ENCODE results near the gene CDC14B. TPM values are rescaled to one million over a fixed set of nuclear protein-coding genes. Genes with fewer than 3 reads are reported as not detected.

CDC14B gene
- total RNA-seq (2014; rRNA removed; shearing (Covaris generic)): 16.0 and 17.2 TPM in 2 replicates
- 9.1 and 10.8 TPM in 2 replicates for polyA plus RNA-seq (2014; cell fraction: nucleus; rRNA removed)

DNA sequence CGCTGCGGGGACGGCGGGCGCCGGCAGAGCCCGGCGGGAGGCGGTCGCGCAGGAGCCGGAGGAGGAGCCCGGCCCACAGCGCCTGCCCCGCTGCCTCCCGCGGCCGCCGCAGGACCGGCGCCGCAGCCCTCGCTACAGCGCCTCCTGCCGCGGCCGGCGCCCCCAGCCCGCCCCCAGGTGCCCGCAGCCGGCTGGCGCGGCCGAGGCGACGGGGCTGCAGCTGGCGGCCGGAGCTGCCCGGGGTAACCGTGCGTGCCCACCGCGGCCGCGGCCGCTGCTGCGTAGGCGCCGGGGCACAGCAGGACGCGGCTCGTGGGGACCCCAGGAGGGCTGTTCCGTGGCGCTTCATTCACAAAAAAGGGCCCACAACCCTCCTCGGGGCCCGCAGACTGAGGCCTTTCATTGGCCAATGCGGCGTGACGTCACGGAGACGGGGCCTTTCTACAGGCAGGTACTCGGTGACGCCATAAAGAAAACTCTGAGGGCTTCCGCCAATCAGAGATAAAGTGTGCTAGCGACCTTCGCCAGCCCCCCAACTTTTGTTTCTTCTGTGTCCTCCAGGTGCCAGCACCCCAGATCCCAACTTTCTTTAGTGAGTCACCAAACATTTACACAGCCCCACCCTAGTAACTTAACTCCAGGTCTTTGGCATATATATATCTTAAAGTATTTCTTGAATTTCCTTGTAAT is at the start of gene CDC14B:
TSS of gene CDC14B (minus strand) at position 353 of the 690 bp plus-strand sequence. CDS start 465 bp downstream, outside the sequence.
- peak; percentile 91 for DNase-seq (ENCODE audit: extremely low read depth, low read depth)

DNA sequence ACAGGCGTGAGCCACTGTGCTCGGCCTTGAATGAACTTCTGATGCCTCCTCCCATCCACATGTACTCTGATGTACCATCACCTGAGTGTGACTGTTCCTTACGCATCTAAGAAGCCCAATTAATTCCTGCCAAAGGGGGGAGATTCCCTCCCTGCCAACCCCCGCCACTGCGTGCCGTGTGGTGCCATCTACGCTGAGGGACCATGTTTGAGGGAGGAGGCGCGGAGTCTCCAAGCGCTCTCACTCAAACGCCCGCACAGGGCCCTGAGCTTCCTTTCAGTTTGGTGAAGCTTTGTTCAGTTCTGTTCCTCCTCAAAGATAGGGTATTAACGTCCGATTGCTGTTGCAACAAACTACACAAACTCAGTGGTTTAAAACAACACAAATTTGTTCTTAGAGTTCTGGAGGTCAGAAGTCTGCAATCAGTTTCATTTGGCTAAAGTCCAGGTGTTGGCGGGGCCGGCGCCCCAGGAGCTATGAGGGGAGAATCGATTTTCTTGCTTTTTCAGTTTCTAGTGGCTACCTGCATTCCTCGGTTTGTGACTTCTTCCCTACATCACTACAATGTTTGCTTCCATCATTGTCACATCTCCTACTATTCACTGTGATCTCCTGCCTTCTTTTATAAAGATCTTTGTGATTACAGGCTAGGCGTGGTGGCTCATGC is 49.4 kb upstream of the CDC14B start:
- DNase-seq (ENCODE audit: extremely low read depth, low read depth): no peak

DNA sequence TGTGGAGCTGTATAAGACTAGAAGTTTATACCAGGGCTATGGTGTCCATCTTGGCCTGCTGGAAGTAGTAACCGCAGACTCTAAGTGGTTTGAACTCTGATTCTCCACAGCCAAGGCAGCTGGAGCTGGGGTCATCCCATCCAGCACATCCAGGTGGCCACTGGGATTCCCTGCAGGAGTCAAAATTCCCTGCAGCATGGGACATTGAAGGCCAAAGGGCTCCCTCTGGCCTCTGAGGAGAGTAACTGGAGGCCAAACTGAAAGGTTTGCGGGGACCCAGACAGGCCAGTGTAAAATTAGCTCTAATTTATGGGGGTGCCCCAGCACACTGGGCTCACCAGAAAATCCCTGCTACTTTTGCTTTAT is 47.7 kb upstream of the CDC14B start:
- no peak for DNase-seq (ENCODE audit: extremely low read depth, low read depth)

DNA sequence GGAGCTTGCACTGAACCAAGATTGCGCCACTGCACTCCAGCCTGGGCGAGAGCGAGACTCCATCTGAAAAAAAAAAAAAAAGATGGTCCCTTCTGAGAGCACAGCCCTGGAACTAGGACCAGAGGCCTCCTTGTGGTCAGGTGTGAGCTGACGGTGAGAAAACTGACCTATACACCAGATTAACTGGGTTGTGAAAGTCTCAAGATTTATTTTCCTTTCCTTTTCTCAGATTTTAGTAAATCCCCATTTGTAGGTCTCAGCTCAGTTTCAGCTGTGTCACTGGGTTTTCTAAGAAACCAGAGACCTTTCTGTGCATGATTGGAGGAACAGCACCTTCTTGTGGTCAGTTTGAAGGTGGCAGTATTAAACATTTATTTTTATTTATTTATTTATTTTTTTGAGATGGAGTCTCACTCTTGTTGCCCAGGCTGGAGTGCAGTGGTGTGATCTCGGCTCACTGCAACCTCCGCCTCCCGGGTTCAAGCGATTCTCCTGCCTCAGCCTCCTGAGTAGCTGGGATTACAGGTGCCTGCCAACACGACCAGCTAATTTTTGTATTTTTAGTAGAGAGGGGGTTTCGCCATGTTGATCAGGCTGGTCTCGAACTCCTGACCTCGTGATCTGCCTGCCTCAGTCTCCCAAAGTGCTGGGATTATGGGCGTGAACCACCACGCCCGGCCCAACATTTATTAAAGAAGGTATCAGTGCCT is 47.2 kb upstream of the CDC14B start:
- peak; percentile 53 for DNase-seq (ENCODE audit: extremely low read depth, low read depth)

DNA sequence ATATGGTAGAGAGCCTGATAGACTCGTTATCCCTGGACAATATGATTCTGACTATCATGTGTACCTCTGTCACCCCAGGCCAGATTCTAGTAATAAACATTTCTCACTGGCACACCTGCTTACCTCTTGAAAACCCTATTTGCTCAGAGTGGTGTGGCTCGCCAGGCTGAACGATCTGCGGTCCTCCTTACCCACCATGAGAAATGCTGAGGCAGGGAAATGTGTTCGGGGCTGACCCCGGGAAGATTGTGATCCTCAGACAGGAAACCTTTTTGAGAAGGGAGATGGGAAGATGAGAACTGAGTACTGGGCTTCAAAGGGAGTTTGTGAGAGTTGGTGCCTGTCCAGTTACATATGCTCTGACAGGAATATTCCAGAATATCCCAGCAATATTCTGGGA is 46.1 kb upstream of the CDC14B start:
- no peak for DNase-seq (ENCODE audit: extremely low read depth, low read depth)

DNA sequence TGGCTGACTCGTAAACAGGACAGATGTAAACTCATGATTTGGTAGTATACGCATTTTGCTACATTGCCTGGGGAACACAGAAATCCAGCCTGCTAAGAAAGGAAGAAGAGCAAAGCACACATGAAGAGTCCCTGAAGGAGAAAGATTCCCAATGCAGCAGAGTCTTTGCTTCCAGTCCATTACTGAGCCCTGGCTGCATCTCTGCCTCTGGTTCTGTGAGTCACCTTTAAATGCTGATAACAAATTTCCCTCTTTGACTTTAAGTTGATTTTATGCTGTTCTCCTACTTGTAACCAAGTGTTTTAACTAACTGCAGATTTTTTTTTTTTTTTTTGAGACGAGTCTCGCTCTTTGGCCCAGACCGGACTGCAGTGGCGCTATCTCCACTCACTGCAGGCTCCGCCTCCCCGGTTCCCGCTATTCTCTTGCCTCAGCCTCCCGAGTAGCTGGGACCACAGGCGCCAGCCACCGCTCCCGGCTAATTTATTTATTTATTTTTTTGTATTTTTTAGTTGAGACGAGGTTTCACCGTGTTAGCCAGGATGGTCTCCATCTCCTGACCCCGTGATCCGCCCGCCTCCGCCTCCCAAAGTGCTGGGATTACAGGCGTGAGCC is 44.0 kb upstream of the CDC14B start:
- no peak for DNase-seq (ENCODE audit: extremely low read depth, low read depth)

DNA sequence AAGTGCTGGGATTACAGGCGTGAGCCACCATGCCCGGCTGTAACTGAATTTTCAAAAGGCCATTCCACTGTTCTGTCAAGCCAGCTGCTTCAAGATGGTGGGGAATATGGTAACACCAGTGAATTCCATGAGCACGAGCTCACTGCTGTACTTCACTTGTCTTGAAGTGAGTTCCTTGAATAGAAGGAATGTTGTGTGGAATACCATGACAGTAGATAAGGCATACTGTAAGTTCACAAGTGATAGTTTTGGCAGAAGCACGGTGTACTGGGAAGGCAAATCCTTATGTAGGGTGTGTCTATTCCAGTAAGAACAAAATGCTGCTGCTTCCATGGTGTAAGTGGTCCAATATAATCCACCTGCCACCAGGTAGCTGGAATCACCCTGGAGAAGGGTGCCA is 42.1 kb upstream of the CDC14B start:
- no peak for DNase-seq (ENCODE audit: extremely low read depth, low read depth)

DNA sequence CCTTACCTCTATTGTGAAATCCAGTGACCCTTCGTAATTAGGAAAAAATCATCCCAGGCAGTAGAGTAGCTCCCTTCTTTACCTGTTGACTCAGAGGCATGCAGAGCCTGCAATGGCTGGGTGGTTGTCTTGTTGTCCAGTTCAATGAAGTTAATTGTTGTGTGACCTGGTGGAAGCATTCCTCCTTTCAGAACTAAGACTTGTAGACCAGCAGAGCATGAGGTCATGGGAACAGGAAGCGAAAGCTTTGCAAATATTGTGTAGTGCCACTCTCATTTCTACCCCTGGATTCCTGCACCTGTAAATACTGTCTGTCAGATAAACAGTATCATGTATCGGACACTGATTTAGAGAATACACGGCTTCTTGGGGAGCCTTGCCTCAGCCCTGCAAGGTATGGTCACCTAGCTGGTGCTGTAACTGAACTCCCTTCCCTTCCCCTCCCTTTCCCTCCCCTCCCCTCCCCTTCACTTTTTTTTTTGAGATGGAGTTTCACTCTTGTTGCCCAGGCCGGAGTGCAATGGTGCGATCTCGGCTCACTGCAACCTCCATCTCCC is 41.1 kb upstream of the CDC14B start:
- no peak for DNase-seq (ENCODE audit: extremely low read depth, low read depth)

DNA sequence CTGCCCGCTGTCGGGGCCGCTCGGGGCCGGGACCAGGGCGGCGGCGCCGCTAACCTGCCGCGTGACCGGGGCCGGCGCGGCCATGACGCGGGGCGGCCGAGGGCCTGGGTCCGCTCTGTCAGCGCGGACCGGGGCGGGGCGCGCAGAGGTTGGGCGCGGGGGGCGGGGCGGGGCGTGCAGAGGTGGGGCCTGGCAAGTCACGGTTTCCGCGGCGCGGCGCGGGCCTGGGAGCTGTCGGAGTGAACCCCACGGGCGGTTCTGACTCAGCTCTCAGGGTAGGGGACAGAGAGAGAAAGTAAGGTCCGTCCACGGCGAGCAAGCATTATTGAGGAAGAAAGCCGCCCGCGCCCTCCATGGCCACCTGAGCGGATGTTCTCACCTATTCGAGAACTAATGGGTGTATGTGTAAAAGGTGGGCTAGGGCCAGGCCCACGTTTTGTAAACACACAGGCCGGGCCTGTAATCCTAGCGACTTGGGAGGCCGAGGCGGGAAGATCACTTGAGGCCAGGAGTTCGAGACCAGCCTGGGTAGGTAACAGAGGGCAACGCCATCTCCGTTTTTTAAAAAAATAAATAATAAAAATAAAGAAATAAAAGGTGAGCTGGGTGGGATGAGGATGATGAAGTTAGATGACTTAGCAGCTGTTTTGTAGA is 35.7 kb upstream of the CDC14B start, which contains the start of gene PRXL2C:
TSS of gene PRXL2C (minus strand) at position 120 of the 654 bp plus-strand sequence. CDS start at position 84, 36 bp downstream.
- peak; percentile 49 for DNase-seq (ENCODE audit: extremely low read depth, low read depth)

DNA sequence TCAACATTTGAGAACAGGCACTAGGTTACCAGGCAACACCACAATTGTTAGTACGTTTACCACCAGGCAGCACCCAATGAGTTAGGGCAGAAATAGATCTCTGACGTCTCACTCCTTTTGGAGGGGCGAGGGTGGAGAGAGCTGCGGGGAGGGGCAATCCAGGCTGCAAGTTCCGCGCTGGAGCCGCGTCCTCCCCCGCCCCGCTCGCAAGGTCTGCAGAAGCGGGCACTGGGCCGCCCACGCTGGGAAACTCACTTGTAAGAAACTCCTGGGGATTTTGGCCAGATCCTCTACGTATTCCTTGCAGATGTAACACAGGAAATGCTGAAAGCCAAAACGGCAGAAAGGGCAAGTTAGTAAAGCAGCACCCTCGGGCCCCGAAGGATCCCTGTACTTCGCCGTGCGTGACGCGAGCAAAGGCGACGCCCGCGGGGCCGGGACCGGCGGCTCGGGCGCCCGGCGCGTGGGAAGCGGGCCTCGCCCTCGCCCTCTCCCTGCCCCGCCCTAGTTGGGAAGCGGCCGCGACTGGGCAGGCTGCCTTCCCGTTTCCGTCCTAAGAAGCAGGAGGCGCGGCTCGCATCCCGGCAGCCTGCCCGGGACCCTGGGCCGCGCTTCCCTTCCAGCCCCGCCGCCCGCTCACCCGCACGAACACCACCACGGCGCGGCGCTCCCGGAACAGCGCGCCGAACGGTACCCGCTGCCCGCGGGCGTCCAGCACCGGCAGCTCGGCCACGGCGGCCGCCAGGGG is 35.0 kb upstream of the CDC14B start:
- DNase-seq (ENCODE audit: extremely low read depth, low read depth): peak; percentile 34

DNA sequence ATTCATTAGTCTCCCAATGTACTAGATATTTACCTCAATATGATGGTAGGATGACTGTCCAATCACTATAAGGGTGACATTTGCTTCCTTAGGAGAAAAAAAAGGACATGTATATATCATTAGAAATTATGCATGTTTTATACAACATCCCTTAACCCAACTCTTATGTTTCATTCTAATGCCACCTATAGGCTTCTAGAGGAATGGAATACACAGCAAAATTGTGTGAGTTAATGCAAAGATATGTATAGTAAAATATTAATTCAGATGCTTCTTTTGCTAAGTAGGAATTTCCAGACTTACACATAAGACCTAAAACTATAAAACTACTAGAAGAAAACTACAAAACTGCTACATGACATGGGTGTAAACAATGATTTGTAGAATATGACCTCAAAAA is 32.0 kb upstream of the CDC14B start:
- DNase-seq (ENCODE audit: extremely low read depth, low read depth): no peak

DNA sequence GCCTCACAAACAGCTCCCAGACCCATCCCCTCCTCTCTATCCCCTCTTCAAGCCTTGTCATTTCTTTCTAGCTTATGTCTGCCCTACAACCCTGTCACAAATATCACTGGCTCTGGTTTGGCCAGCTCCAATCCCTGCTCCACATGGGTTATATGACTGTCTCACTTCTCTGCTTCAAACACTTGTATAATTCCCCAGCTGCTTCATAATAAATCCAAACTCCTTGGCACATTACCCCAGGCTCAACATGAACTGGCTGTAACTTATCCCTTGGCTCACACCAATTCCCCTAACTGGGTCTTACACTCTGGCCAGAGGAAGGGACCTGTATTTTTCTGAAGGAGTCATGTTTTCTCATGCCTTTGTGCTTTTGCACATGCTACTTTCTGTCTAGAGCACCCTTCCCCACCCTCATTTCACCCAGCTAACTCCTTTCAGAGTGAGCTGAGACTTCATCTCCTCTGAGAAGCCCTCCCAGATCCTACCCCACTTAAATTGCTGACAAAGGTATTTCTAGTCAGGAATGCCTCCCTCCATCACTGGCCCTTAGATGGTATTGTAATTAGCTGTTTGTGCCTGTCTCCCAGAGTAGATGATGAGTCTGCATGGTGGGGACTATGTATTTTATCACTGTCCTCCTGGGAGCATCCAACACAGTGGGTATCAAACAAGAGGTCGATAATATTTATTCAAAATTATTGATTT is 30.1 kb upstream of the CDC14B start:
- DNase-seq (ENCODE audit: extremely low read depth, low read depth): no peak

DNA sequence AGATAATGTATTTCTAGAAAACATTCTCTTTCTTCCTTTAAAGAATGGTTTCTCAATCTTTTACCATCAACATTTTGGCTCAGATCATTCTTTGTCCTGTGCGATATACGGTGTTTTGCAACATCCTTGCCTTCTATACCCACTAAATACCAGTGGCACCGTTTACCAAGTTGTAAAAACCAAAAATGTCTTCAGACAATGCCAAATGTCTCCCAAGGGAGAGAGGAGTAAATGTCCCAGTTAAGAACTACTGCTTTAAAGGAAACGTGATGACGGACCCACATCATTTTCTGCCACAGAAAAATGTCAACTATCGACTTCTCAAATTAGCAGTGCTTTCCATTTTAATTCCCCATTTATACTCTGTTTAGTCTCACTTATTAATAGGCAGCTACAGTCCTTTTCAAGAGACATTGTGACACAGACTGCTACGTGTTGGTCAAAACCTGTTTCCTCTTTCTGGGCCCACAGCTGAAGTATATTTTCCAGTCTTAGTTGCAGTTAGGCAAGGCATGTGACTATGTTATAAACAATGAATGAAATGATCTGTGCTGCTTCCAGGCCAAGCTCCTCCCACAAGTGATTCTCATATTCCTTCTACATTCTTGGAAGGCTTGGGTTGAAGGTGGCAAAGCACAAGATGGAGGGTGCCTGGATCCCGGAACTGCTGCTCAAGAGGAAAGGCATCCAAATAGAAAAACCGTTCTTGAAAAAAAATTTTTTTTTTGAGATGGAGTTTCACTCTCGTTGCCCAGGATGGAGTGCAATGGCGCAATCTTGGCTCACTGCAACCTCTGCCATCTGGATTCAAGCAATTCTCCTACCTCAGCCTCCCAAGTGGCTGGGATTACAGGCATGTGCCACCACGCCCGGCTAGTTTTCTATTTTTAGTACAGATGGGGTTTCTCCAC is 26.7 kb upstream of the CDC14B start:
- DNase-seq (ENCODE audit: extremely low read depth, low read depth): no peak

DNA sequence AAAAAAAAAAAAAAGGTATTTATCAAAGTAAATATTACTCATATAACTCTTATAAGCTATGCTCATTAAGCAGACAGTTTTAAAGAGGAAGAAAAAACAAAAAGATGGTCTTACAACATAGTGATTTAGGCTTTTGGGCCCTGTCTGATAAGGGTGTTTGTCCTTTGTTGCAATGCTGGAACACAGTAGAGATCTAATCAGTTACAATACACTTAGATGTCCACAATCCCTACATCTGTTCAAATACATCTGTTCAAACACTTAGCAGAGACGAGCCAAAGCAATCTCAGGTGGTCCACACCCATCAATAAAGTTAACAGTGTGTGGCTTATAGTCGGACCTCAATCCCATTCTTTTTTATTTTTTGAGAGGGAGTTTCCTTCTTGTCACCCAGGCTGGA is 24.5 kb upstream of the CDC14B start:
- no peak for DNase-seq (ENCODE audit: extremely low read depth, low read depth)

DNA sequence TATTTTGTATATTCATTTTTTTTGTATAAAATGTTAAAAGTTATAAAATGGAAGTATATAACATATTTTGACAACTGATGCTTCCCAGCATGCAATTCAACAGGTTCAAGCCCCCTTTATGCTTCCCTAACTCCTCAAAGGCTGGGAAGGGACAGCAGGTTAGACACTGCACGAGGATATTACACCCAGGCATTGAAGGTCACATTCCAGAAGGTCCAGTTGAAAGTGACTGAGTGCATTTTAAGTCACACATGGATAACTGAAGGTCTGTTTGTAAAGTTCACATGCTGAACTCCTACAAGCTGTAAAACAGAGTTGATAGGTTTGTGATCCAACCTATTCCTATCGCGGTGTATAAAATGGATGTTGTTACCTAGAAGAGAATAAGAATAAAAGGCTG is 21.9 kb upstream of the CDC14B start:
- no peak for DNase-seq (ENCODE audit: extremely low read depth, low read depth)

DNA sequence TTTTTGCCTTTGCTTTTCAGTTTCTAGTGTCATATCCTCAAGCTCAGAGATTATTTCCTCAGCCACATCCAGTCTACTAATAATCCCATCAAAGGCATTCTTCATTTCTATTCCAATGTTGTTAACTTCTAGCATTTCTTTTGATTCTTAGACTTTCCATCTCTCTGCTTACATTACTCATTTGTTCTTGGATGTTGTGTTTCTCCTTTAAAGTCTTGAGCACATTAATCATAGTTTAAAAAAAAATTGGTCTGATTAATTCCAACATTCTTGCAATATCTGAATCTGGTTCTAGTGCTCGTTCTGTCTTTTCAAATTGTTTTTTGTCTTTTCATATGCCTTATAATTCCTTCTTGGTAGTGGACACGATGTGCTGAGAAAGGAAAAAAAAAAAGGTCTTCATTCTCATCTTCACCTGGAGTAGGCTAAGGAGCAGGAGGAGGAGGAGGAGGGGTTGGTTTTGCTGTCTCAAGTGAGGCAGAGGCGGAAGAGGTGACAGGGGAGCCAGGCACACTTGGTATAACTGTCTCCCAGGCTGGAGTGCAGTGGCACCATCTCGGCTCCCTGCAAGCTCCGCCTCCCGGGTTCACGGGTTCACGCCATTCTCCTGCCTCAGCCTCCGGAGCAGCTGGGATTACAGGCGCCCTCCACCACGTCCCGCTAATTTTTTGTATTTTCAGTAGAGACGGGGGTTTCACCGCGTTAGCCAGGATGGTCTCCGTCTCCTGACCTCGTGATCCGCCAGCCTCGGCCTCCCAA is 19.1 kb upstream of the CDC14B start:
- no peak for DNase-seq (ENCODE audit: extremely low read depth, low read depth)

DNA sequence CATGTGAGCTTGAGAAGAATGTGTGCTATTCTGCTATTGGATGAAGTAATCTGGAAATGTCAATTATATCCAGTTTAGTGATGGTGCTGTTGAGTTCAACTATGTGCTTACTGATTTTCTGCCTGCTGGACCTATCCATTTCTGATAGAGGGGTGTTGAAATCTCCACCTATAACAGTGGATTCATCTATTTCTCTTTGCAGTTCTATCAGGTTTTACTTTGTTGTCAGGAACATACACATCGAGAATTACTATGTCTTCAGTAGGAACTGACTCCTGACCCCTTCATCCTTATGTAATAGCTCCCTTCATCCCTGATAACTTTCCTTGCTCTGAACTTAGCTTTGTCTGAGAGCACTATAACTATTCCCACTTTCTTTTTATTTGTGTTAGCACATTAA is 16.7 kb upstream of the CDC14B start:
- no peak for DNase-seq (ENCODE audit: extremely low read depth, low read depth)
